Ishikawa (cell line): ENCODE measurements around the gene ZNF629.

ENCODE experiments used
- CEBPB ChIP-seq: IDR thresholded peaks from 2 replicates; pipeline ENCODE4 v1.6.1; 2012
- CREB1 ChIP-seq: IDR thresholded peaks from 2 replicates; pipeline ENCODE4 v1.6.1; 2012; ENCODE audit warnings: low read depth
- EGR1 ChIP-seq: IDR thresholded peaks from 2 replicates; pipeline ENCODE4 v1.6.1; 2012
- EP300 ChIP-seq: IDR thresholded peaks from 2 replicates; pipeline ENCODE4 v1.6.1; 2012; ENCODE audit warnings: borderline replicate concordance
- FOXM1 ChIP-seq: IDR thresholded peaks from 2 replicates; pipeline ENCODE4 v1.6.1; 2012; ENCODE audit warnings: low read depth, borderline replicate concordance
- MAX ChIP-seq: IDR thresholded peaks from 2 replicates; pipeline ENCODE4 v1.6.1; 2012
- NFIC ChIP-seq: IDR thresholded peaks from 2 replicates; pipeline ENCODE4 v1.6.1; 2012
- RAD21 ChIP-seq: IDR thresholded peaks from 2 replicates; pipeline ENCODE4 v1.6.1; 2012; ENCODE audit warnings: low read depth
- TAF1 ChIP-seq: IDR thresholded peaks from 2 replicates; pipeline ENCODE4 v1.6.1; 2012; ENCODE audit warnings: low read depth, mild to moderate bottlenecking
- TCF12 ChIP-seq: IDR thresholded peaks from 2 replicates; pipeline ENCODE4 v1.6.1; 2012; ENCODE audit warnings: low read depth
- TEAD4 ChIP-seq: IDR thresholded peaks from 2 replicates; pipeline ENCODE4 v1.6.1; 2012
- USF1 ChIP-seq: IDR thresholded peaks from 2 replicates; pipeline ENCODE4 v1.6.1; 2012
- YY1 ChIP-seq: IDR thresholded peaks from 2 replicates; pipeline ENCODE4 v1.6.1; 2012; ENCODE audit warnings: low read depth
- ZBTB7A ChIP-seq: IDR thresholded peaks from 2 replicates; pipeline ENCODE4 v1.6.1; 2012; ENCODE audit warnings: low read depth
- TF ChIP-seq, protein P1 (sequence below): IDR thresholded peaks from 2 replicates; pipeline ENCODE4 v1.6.1; 2012; ENCODE audit warnings: low read depth, mild to moderate bottlenecking

ZNF629 gene

GRCh38 chr16:30737794-30738648 lies 49.0 kb downstream of the ZNF629 start:
- TF ChIP-seq TEAD4 (no peak), YY1 (no peak), EP300 (no peak), FOXM1 (no peak), RAD21 (no peak)

- TF ChIP-seq YY1 (no peak), FOXM1 (no peak), NFIC (no peak), EP300 (no peak), ZBTB7A (no peak)
Observed at GRCh38 chr16:30736995-30737793, 49.8 kb downstream of the ZNF629 start.

DNA sequence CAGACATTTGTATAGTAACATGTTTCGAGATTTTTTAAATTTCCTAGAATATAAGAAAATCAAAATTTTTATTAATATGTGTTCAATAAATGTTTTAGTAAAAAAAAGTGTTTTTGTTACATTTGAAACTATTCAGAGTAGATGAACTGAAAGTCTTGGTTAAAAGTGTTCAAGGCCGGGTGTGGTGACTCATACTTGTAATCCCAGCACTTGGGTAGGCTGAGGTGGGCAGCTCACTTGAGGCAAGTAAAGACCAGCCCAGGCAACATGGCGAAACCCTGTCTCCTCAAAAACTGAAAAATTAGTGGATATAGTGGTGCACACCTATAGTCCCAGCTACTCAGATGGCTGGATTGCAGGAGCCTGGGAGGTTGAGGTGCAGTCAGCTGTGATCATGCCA lies 55.6 kb downstream of the ZNF629 start:
- no peak for TF ChIP-seq YY1
- TF ChIP-seq, protein P1, sequence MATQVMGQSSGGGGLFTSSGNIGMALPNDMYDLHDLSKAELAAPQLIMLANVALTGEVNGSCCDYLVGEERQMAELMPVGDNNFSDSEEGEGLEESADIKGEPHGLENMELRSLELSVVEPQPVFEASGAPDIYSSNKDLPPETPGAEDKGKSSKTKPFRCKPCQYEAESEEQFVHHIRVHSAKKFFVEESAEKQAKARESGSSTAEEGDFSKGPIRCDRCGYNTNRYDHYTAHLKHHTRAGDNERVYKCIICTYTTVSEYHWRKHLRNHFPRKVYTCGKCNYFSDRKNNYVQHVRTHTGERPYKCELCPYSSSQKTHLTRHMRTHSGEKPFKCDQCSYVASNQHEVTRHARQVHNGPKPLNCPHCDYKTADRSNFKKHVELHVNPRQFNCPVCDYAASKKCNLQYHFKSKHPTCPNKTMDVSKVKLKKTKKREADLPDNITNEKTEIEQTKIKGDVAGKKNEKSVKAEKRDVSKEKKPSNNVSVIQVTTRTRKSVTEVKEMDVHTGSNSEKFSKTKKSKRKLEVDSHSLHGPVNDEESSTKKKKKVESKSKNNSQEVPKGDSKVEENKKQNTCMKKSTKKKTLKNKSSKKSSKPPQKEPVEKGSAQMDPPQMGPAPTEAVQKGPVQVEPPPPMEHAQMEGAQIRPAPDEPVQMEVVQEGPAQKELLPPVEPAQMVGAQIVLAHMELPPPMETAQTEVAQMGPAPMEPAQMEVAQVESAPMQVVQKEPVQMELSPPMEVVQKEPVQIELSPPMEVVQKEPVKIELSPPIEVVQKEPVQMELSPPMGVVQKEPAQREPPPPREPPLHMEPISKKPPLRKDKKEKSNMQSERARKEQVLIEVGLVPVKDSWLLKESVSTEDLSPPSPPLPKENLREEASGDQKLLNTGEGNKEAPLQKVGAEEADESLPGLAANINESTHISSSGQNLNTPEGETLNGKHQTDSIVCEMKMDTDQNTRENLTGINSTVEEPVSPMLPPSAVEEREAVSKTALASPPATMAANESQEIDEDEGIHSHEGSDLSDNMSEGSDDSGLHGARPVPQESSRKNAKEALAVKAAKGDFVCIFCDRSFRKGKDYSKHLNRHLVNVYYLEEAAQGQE = no peak
- TF ChIP-seq CREB1 = no peak
- no peak for TF ChIP-seq TEAD4
- no peak for TF ChIP-seq RAD21
- TF ChIP-seq USF1 = no peak
- TF ChIP-seq NFIC = no peak
- no peak for TF ChIP-seq FOXM1
- no peak for TF ChIP-seq MAX
- no peak for TF ChIP-seq TAF1
- TF ChIP-seq TCF12 = no peak
- no peak for TF ChIP-seq ZBTB7A
- TF ChIP-seq EGR1 = no peak
- TF ChIP-seq EP300 = no peak

DNA sequence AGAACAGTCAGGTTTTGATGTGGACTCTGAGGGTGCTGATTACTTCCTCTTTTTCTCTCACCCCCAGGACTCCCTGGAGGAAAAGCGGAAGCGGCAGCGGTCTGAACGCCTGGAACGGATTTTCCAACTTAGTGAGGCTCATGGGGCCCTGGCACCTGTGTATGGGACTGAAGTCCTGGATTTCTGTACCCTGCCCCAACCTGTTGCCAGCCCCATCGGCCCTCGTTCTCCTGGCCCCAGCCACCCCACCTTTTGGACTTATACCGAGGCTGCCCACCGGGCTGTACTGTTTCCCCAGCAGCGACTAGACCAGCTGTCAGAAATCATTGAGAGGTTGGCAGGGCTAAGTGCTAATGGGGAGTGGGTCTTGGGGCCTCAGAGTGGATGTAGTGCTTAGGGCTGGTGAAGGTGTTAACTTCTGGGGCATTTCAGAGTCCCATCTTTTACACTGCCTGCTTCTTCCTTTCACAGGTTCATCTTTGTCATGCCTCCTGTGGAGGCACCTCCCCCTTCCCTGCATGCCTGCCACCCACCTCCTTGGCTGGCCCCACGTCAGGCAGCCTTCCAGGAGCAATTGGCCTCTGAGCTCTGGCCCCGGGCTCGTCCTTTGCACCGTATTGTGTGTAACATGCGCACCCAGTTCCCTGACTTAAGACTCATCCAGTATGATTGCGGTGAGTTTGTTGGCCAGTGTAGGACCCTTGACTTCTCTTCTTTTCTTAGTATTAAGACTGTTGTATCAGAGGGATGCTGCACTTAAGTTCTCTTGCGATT lies 57.9 kb downstream of the ZNF629 start:
- TF ChIP-seq MAX (no peak), TEAD4 (no peak), NFIC (no peak), TAF1 (no peak), YY1 (no peak), CEBPB (no peak), USF1 (no peak), ZBTB7A (no peak), CREB1 (no peak)
- TF ChIP-seq, protein P1 = no peak
